Karpas-422 (cell line): ENCODE results near the gene CTNNA2. TPM values are rescaled to one million over a fixed set of nuclear protein-coding genes. Genes with fewer than 3 reads are reported as not detected.

Source experiments
- DNase-seq: peaks from one replicate; pipeline ENCODE4 v3.0.0-alpha.2; 2015
- H2AFZ ChIP-seq: fragments of 200-600 bp; sonication (generic); 2 replicates; pipeline ENCODE4 v1.6.1; 2014; ENCODE audit warnings: antibody characterized with exemption, low read length, mixed read lengths
- H3K27ac ChIP-seq: fragments of 200-600 bp; sonication (generic); 2 replicates; pipeline ENCODE4 v1.5.1; 2014; ENCODE audit warnings: mild to moderate bottlenecking, low read length, moderate library complexity
- H3K27me3 ChIP-seq: fragments of 200-600 bp; sonication (generic); 2 replicates; pipeline ENCODE4 v1.6.1; 2014; ENCODE audit warnings: low read length, mixed read lengths
- H3K36me3 ChIP-seq: fragments of 200-600 bp; sonication (generic); 2 replicates; pipeline ENCODE4 v1.6.1; 2014; ENCODE audit warnings: low read length, mixed read lengths; ENCODE audit not compliant: insufficient read depth
- H3K4me1 ChIP-seq: fragments of 200-600 bp; sonication (generic); 2 replicates; pipeline ENCODE4 v1.6.1; 2014; ENCODE audit warnings: mild to moderate bottlenecking, low read length, mixed read lengths
- H3K4me2 ChIP-seq: fragments of 200-600 bp; sonication (generic); 2 replicates; pipeline ENCODE4 v1.6.1; 2014; ENCODE audit warnings: low read length, low read depth, mild to moderate bottlenecking; ENCODE audit not compliant: poor library complexity, severe bottlenecking
- H3K4me3 ChIP-seq: fragments of 200-600 bp; sonication (generic); 2 replicates; pipeline ENCODE4 v1.5.1; 2014; ENCODE audit warnings: mild to moderate bottlenecking, antibody characterized with exemption, low read length, mixed read lengths
- H3K79me2 ChIP-seq: fragments of 200-600 bp; sonication (generic); 2 replicates; pipeline ENCODE4 v1.6.1; 2014; ENCODE audit warnings: mild to moderate bottlenecking, low read length, mixed read lengths
- H3K9ac ChIP-seq: fragments of 200-600 bp; sonication (generic); 2 replicates; pipeline ENCODE4 v1.6.0; 2014; ENCODE audit warnings: low read length
- H3K9me2 ChIP-seq: fragments of 200-600 bp; sonication (generic), shearing (Covaris generic); replicated peaks from 2 replicates; pipeline ENCODE4 v1.6.0; 2014; ENCODE audit warnings: mild to moderate bottlenecking, low read length, moderate library complexity; ENCODE audit not compliant: insufficient read depth
- H3K9me3 ChIP-seq: fragments of 300-700, 200-600 bp; sonication (generic); 2 replicates; pipeline ENCODE4 v1.6.1; 2014; ENCODE audit warnings: low read length, mixed read lengths
- H4K20me1 ChIP-seq: fragments of 200-600 bp; sonication (generic); 2 replicates; pipeline ENCODE4 v1.6.1; 2014; ENCODE audit warnings: mild to moderate bottlenecking, antibody characterized with exemption, low read length, low read depth; ENCODE audit not compliant: insufficient read depth
- total RNA-seq: library from RNA; depleted of rRNA; stranded (reverse); fragments of >200 nt; shearing (Covaris generic); gene quantifications from 2 replicates; pipeline ENCODE4 v1.2.3, GENCODE V29; 2014; ENCODE audit warnings: low replicate concordance

The CTNNA2 gene
- total RNA-seq, 1 experiment from 2014 or later: not detected

- Histone ChIP-seq H2AFZ (no peak overlapping the region), H3K9ac (no peak overlapping the region), H4K20me1 (no peaks in the 10 kb centered on the region), H3K4me1 (no peaks in the 10 kb centered on the region), H3K36me3 (no peaks in the 10 kb centered on the region), H3K9me2 (no peaks in the 10 kb centered on the region), H3K9me3 (no peaks in the 10 kb centered on the region), H3K4me3 (no peak overlapping the region), H3K27me3 (no peaks in the 10 kb centered on the region), H3K79me2 (no peaks in the 10 kb centered on the region), H3K27ac (no peak overlapping the region), H3K4me2 (no peak overlapping the region)
- DNase-seq: no peak
Observed at GRCh38 chr2:80374105-80374504, 861.3 kb downstream of the CTNNA2 start.

GRCh38 chr2:80377071-80377470, 864.2 kb downstream of the CTNNA2 start:
- no peaks in the 10 kb centered on the region for H3K9me2 ChIP-seq
- H2AFZ ChIP-seq: no peak overlapping the region
- H3K36me3 ChIP-seq: no peaks in the 10 kb centered on the region
- no peak for DNase-seq
- H3K27ac ChIP-seq: no peak overlapping the region
- no peak overlapping the region for H3K4me2 ChIP-seq
- no peaks in the 10 kb centered on the region for H3K27me3 ChIP-seq
- no peaks in the 10 kb centered on the region for H4K20me1 ChIP-seq
- H3K79me2 ChIP-seq: no peaks in the 10 kb centered on the region
- no peaks in the 10 kb centered on the region for H3K4me1 ChIP-seq
- H3K4me3 ChIP-seq: no peak overlapping the region
- H3K9ac ChIP-seq: no peak overlapping the region
- H3K9me3 ChIP-seq: no peaks in the 10 kb centered on the region

- H2AFZ ChIP-seq: no peak overlapping the region
- H3K27ac ChIP-seq: no peak overlapping the region
- H4K20me1 ChIP-seq: no peaks in the 10 kb centered on the region
- H3K9ac ChIP-seq: no peak overlapping the region
- H3K4me3 ChIP-seq: no peak overlapping the region
- no peaks in the 10 kb centered on the region for H3K9me3 ChIP-seq
- H3K27me3 ChIP-seq: no peaks in the 10 kb centered on the region
- DNase-seq: no peak
- H3K36me3 ChIP-seq: no peaks in the 10 kb centered on the region
- no peaks in the 10 kb centered on the region for H3K9me2 ChIP-seq
- no peaks in the 10 kb centered on the region for H3K79me2 ChIP-seq
- H3K4me1 ChIP-seq: no peaks in the 10 kb centered on the region
- no peak overlapping the region for H3K4me2 ChIP-seq
Observed at GRCh38 chr2:80380736-80381135, 867.9 kb downstream of the CTNNA2 start.

GRCh38 chr2:80381666-80382065, 868.8 kb downstream of the CTNNA2 start:
- Histone ChIP-seq H3K79me2 (no peaks in the 10 kb centered on the region), H3K4me2 (no peak overlapping the region), H4K20me1 (no peaks in the 10 kb centered on the region)

GRCh38 chr2:80392441-80392840, 879.6 kb downstream of the CTNNA2 start:
- Histone ChIP-seq H3K4me3 (no peak overlapping the region), H4K20me1 (no peaks in the 10 kb centered on the region), H3K9ac (no peak overlapping the region), H3K9me2 (no peaks in the 10 kb centered on the region), H3K36me3 (no peaks in the 10 kb centered on the region), H3K4me1 (no peaks in the 10 kb centered on the region), H3K79me2 (no peaks in the 10 kb centered on the region), H3K4me2 (no peak overlapping the region), H2AFZ (no peak overlapping the region), H3K27me3 (no peaks in the 10 kb centered on the region), H3K9me3 (no peaks in the 10 kb centered on the region), H3K27ac (no peak overlapping the region)
- DNase-seq: no peak

More at GRCh38 chr2:80381666-80382065, 868.8 kb downstream of the CTNNA2 start:
- Histone ChIP-seq H3K27me3 (no peaks in the 10 kb centered on the region), H3K4me3 (no peak overlapping the region), H3K9ac (no peak overlapping the region), H3K9me3 (no peaks in the 10 kb centered on the region), H2AFZ (no peak overlapping the region), H3K4me1 (no peaks in the 10 kb centered on the region), H3K9me2 (no peaks in the 10 kb centered on the region), H3K27ac (no peak overlapping the region), H3K36me3 (no peaks in the 10 kb centered on the region)
- no peak for DNase-seq

- H3K4me2 ChIP-seq: no peak overlapping the region
- no peaks in the 10 kb centered on the region for H3K4me1 ChIP-seq
- no peak overlapping the region for H3K4me3 ChIP-seq
- H4K20me1 ChIP-seq: no peaks in the 10 kb centered on the region
- no peaks in the 10 kb centered on the region for H3K9me3 ChIP-seq
- no peaks in the 10 kb centered on the region for H3K79me2 ChIP-seq
- no peak overlapping the region for H2AFZ ChIP-seq
- no peak for DNase-seq
- no peak overlapping the region for H3K27ac ChIP-seq
- no peaks in the 10 kb centered on the region for H3K9me2 ChIP-seq
- no peaks in the 10 kb centered on the region for H3K36me3 ChIP-seq
- no peak overlapping the region for H3K9ac ChIP-seq
- no peaks in the 10 kb centered on the region for H3K27me3 ChIP-seq
Observed at GRCh38 chr2:80393991-80394390, 881.1 kb downstream of the CTNNA2 start.

- Histone ChIP-seq H3K79me2 (no peaks in the 10 kb centered on the region), H3K4me1 (no peaks in the 10 kb centered on the region), H3K4me3 (no peak overlapping the region), H3K9ac (no peak overlapping the region), H3K27ac (no peak overlapping the region), H2AFZ (no peak overlapping the region), H3K36me3 (no peaks in the 10 kb centered on the region), H3K4me2 (no peak overlapping the region), H3K9me2 (no peaks in the 10 kb centered on the region), H3K27me3 (no peaks in the 10 kb centered on the region), H3K9me3 (no peaks in the 10 kb centered on the region), H4K20me1 (no peaks in the 10 kb centered on the region)
- no peak for DNase-seq
Observed at GRCh38 chr2:80395251-80395650, 882.4 kb downstream of the CTNNA2 start.

GRCh38 chr2:80396276-80396675, 883.4 kb downstream of the CTNNA2 start:
- no peaks in the 10 kb centered on the region for H3K9me2 ChIP-seq
- H3K79me2 ChIP-seq: no peaks in the 10 kb centered on the region
- no peaks in the 10 kb centered on the region for H3K27me3 ChIP-seq
- no peaks in the 10 kb centered on the region for H3K4me1 ChIP-seq
- no peaks in the 10 kb centered on the region for H3K9me3 ChIP-seq
- no peak overlapping the region for H3K4me3 ChIP-seq
- no peak for DNase-seq
- H3K27ac ChIP-seq: no peak overlapping the region
- no peak overlapping the region for H3K9ac ChIP-seq
- H3K36me3 ChIP-seq: no peaks in the 10 kb centered on the region
- H3K4me2 ChIP-seq: no peak overlapping the region
- no peak overlapping the region for H2AFZ ChIP-seq
- no peaks in the 10 kb centered on the region for H4K20me1 ChIP-seq

- Histone ChIP-seq H3K4me2 (no peak overlapping the region), H3K9me2 (no peaks in the 10 kb centered on the region), H3K4me3 (no peak overlapping the region), H3K36me3 (no peaks in the 10 kb centered on the region), H3K4me1 (no peaks in the 10 kb centered on the region), H3K9me3 (no peaks in the 10 kb centered on the region), H2AFZ (no peak overlapping the region), H3K79me2 (no peaks in the 10 kb centered on the region), H3K27ac (no peak overlapping the region), H3K27me3 (no peaks in the 10 kb centered on the region), H4K20me1 (no peaks in the 10 kb centered on the region), H3K9ac (no peak overlapping the region)
- DNase-seq: no peak
Observed at GRCh38 chr2:80403081-80403480, 890.2 kb downstream of the CTNNA2 start.
